ENCODE measurements around the gene LSM3. TPM values are rescaled to one million over a fixed set of nuclear protein-coding genes. Genes with fewer than 3 reads are reported as not detected.

LSM3 gene
- 19.5 TPM for total RNA-seq (ENCODE audit: insufficient read depth, low replicate concordance)

DNA sequence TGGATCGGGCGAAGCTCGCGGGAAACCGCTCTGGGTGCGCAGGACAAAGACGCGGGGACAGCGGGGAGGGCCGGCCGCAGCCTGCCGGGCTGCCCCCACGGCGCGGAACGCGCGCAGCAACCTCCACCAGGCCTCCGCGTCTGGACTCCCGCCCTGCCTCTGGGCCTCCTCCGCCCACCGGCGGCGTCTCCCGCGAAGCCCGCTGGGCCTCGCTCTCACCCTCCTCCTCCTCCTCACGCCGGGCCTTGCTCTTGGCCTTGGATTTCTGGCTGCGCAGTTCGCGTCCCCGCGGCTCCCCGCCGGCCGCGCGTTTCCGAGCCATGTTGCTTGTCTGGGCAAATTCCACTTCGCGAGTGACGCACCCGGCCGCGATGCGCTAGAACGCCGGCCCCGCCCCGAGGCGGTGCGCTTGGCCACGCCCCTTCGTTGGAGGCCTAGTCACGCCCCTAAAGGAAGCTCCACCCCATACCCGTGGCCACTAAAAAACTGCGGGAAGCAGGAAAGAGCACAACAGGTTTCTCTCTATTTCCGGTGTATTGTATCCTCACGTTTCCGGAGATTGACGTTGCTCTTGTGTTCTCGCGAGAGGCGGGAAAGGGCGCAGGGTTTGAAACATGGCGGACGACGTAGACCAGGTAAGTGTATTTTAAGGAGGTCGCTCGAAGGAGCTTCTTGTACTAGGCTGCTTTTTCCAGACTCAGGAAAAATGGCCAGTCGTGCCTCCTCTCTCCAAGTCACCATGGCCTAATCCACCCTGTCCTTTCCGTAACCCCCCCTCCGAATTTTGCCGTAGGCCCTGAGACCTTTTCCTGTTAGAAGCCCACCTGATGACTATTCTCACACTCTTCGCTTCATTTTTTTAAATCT is at the start of gene LSM3, which contains the start of gene XPC:
LSM3 (plus strand) TSS at position 571 of the 867 bp plus-strand sequence; CDS start at position 615, 44 bp downstream.
XPC (minus strand) TSS at position 355 of the 867 bp plus-strand sequence; CDS start at position 322, 33 bp downstream.
- DNase-seq (ENCODE audit: low spot score) = peak; percentile 99

DNA sequence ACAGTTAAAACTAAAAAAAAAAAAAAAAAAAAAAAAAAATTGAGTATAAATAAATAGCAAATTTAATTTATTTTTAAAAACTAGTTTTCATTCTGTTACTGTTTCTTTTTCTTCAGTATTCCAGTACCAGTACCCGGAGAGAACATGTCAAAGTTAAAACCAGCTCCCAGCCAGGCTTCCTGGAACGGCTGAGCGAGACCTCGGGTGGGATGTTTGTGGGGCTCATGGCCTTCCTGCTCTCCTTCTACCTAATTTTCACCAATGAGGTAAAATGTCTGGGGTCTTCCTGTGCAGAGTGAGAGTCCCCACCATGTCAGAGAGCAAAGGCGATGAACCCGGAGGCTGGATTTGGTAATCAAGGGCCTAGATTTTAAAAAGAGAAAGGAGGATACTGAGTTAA is 49.3 kb upstream of the LSM3 start:
- DNase-seq (ENCODE audit: low spot score) = no peak

DNA sequence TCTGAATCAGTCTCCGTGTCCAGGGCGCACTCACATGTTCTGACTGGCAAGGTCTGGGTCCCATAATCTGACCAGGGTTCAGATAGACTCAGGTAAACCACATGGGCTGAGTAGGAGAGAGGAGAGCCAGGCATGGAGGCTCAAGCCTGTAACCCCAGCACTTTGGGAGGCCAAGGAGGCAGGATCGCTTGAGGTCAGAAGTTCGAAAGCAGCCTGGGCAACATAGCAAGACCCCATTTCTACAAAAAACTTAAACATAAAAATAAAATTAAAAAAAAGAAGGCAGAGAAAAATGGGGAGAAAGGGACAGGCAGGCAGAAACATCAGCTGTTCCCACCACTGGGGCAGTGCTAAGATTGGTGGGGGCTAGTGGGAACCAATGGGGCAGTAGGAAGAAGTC is 48.4 kb upstream of the LSM3 start:
- no peak for DNase-seq (ENCODE audit: low spot score)

DNA sequence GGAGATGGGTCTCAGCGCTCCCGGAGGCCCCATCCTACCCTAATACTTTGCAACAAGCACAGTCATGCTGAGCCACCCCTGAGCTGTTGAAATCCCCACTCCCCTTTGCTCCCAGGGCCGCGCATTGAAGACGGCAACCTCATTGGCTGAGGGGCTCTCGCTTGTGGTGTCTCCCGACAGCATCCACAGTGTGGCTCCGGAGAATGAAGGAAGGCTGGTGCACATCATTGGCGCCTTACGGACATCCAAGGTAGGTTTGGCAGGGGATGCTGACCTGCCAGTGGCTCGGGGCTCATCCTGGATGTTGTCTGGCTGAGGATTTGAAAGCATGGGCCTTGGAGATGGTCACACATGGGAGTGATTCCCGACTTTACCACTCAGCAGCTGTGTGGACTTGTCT is 47.9 kb upstream of the LSM3 start:
- no peak for DNase-seq (ENCODE audit: low spot score)

DNA sequence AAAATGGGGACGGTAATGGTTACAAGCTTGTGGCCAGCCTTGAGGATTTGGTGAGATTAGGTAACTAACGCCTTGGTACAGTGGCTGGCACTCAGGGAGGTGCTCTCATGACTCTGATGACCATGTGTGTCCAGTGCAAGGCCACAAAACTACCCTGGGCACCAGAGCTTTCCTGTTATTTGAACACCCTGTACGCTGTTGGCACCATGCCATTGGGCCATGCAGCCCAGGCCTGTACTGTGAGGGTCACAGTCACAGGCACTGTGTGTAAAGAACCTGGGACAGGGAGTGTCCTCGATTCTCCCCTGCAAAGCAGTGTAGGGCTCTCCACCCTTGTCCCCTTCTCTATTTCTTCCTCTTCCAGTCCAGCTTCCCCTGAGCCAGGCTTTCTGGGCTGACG is 47.5 kb upstream of the LSM3 start:
- no peak for DNase-seq (ENCODE audit: low spot score)

GRCh38 chr3:14132120-14132519 is 46.5 kb upstream of the LSM3 start:
- DNase-seq (ENCODE audit: low spot score) = no peak

DNA sequence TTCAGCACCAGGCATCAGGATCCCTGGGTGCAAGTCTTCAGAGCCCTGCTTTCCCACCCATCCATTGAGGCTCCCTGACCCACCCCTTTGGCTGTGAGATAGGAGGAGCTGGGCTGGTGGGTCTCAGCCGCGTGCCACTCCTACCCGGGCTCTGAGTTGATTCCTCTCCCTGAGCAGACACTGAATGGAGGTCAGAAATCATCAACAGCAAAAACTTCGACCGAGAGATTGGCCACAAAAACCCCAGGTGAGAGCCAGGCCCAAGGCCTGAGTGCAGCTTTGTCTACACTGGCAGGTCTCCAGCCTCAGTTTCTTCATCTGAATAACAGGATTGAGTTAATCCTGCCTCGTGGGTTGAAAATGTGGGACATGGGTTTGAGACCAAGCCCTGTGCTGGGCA is 45.9 kb upstream of the LSM3 start:
- no peak for DNase-seq (ENCODE audit: low spot score)

DNA sequence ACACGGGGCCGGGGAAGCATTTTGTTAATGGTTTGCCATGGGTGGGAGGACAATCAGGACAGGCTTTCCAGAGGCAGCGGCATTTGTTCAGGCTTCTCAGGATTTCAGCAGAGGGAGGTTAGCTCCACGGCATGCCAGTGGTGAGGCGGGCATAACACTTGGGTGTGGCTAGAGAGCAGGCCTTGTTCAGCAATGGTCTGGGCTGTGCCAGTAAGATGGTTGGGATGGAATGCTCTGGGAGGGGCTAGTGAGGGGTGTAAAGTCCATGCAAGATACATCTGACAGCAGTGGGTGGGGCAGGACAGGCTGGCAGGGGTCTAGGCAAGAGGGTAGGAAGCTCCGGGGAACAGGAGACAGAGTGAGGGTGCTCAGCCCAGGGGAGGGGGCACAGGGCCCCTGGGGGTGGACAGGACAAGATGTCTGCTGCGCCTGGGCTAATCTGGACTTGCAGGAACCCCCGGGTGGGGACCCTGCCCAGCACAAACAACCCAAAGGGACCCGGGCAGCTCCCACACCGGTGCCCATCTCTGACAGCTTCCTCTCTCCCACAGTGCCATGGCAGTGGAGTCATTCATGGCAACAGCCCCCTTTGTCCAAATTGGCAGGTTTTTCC is 45.3 kb upstream of the LSM3 start:
- DNase-seq (ENCODE audit: low spot score) = no peak

- no peak for DNase-seq (ENCODE audit: low spot score)
Measured at GRCh38 chr3:14133876-14134275, 44.7 kb upstream of the LSM3 start.

DNA sequence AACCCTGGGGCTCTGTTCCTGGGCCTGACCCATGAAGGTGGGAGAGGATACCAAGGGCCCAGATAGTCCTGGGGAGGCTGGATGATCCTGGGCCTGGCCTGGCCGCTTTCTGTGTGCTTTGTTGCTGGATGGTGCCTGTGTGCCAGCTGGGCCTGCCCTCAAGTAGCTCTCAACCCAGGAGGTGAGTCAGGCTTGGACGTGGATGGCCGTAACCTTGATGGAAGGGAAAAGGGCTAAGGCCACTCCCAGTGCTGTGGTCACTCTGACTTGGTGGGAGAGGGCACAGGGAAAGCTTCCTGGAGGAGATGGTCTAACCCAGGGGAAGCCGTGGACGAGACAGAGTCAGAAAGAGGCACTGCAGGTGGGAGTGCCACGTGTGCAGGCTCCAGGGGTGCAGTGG is 44.3 kb upstream of the LSM3 start:
- DNase-seq (ENCODE audit: low spot score) = no peak

GRCh38 chr3:14135581-14135980 is 43.0 kb upstream of the LSM3 start:
- no peak for DNase-seq (ENCODE audit: low spot score)

DNA sequence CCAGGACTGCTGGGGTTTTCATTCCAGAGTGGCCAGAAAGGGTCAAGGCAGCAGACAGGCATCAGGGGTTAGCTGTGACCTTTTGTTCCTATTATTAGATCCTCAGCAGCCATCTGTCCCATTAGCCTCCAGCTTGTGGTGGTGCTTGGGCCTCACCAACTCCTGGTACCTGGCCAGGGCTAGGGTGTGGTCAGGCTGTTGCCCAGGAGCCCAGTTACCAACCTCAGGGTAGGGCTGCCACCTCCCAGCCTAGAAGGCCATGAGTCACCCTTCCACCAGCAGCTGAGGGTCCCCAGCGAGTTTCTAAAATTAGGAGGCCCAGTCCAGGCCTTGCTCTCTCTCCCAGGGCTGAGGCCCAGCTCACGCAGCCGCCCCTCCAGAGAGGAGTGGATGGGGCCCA is 41.6 kb upstream of the LSM3 start:
- peak; percentile 15 for DNase-seq (ENCODE audit: low spot score)

DNA sequence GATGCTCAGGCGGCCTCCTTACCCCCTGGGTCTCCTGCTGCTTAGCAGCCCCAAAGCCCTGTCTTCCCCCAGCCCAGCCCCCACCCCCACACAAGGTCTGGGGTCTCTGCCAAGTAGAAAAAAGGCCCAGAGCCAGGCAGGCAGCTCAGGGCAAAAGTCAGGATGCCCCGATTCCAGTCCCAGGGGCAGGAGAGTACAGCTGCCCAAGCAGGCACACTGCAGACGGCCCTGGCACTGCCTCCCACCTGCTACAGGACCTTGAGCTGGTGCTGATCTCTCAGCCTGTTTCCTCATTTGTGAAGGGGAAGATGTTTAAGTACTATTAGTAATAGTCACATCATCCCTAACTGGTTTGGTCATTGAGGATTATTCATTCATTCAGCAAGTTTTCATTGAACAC is 41.2 kb upstream of the LSM3 start:
- DNase-seq (ENCODE audit: low spot score) = no peak

DNA sequence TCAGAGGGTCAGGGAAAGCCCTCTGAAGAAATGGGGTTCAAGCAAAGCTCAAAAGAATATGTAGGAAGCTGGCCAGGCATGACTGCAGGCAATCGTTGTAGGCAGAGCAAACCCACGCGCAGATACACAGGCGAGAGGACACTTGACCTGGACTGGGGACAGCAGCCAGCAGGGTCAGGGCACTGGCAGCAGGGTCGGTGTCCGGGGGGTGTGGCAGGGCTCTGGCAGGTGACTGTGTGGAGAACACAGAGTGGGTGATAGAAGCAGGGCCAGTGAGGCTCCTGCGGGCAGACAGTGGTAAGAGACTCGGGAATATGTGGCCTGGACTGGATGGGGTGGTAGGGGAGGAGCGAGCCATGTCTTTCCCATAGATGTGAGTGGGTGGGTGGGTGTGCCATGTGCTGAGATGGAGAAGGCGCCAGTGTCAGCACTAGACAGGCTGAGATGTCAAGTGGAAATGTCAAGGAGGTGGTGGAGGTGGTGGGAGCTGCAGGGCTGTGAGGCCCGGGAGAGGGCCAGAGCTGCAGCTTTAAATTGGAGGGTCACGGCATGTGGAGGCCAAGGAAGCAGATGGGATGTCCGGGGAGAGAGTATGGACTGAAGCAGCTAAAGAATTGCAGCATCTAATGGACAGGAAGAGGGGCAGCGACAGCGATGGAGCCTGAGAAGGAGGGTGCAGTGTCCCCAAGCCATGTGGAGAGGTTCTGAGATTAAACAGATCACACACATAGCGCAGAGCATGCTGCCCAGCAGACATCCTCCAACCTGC is 40.3 kb upstream of the LSM3 start:
- DNase-seq (ENCODE audit: low spot score) = no peak

DNA sequence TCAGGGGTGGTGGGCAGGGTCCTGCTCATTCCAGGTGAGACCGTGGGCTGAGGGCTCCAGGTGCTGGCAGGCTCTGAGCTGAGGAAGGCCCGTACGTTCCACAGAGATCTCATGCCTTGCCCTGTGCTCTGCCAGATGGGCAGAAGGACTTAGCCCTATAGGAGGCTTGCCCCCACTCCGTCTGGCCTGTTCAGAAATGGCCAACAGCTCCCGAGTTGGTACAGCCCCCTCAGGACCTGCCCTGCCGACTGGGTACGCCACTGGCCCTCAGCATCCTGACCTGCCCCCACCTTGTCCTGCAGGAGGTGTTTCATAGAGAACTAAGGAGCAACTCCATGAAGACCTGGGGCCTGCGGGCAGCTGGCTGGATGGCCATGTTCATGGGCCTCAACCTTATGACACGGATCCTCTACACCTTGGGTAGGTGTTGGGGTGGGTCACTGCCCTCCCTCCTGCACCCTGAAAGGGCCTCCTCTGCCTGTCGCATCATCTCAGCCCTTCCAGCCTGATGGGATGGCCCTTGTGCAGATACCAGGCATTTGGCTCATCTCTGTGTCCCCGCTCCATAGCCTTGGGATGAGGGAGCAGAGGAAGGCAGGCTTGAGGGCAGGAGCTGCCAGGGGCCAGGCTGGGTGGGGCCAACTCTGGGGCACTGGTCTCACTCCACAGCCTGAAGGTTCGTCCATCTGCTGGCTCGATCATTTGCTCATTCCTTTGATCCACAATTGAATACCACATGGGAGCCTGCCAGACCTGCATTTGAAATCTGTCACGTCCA is 39.5 kb upstream of the LSM3 start:
- no peak for DNase-seq (ENCODE audit: low spot score)

DNA sequence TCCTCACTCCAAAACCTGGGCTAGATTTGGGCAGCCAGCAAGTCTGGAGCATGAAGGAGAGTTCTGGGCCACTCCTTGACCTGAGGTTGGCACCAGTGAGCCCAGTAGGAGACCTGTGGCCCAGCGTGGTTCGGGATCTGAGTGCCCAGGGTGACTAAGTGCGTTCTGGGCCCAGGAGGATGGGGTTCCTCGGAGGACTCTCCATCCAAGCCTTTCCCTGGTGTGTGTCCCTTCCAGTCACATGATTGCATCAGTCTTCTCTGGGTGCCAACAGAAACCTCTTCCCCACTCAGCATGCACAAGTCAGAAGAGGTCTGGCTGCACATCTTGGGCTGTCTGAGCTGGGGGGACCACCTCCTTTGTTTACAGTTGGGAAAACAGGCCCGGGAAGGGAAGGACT is 38.8 kb upstream of the LSM3 start:
- no peak for DNase-seq (ENCODE audit: low spot score)

DNA sequence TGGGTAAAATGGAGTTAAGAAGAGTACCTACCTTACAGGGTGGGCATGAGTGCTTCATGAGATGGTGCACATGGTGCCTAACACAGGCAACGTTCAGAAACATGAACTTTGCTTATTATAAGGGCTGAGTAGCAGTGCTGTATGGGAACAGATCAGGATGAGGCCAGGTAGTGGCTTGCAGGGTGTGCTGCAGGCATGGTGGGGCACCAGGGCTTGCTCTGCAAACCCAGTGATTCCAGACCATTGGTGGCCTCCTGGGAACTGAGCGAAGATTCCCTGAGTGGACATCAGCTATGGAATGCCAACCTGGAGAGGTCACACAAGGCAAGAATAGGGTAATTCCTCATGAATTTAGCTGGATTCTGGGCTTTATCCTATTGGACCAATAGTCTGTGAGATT is 37.9 kb upstream of the LSM3 start:
- no peak for DNase-seq (ENCODE audit: low spot score)

GRCh38 chr3:14141144-14141543 is 37.5 kb upstream of the LSM3 start:
- DNase-seq (ENCODE audit: low spot score) = no peak

GRCh38 chr3:14141602-14142341 is 36.8 kb upstream of the LSM3 start:
- peak; percentile 18 for DNase-seq (ENCODE audit: low spot score)

DNA sequence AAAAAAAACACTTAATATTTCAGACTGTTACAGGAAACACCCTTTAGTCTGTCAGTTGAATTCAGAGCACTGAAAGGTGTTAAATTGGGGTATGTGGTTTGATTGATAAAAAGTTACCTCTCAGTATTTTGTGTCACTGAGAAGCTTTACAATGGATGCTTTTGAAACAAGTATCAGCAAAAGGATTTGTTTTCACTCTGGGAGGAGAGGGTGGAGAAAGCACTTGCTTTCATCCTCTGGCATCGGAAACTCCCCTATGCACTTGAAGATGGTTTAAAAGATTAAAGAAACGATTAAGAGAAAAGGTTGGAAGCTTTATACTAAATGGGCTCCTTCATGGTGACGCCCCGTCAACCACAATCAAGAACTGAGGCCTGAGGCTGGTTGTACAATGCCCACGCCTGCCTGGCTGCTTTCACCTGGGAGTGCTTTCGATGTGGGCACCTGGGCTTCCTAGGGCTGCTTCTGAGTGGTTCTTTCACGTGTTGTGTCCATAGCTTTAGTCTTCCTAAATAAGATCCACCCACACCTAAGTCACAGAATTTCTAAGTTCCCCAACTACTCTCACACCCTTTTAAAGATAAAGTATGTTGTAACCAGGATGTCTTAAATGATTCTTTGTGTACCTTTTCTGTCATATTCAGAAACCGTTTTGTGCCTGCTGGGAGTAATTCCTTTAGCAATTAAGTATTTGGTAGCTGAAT is 35.9 kb upstream of the LSM3 start:
- DNase-seq (ENCODE audit: low spot score) = no peak

All from umbilical cord (tissue), 2 donors.